Measurements from ENCODE around the gene NDUFS2.

- TF ChIP-seq, protein P1, sequence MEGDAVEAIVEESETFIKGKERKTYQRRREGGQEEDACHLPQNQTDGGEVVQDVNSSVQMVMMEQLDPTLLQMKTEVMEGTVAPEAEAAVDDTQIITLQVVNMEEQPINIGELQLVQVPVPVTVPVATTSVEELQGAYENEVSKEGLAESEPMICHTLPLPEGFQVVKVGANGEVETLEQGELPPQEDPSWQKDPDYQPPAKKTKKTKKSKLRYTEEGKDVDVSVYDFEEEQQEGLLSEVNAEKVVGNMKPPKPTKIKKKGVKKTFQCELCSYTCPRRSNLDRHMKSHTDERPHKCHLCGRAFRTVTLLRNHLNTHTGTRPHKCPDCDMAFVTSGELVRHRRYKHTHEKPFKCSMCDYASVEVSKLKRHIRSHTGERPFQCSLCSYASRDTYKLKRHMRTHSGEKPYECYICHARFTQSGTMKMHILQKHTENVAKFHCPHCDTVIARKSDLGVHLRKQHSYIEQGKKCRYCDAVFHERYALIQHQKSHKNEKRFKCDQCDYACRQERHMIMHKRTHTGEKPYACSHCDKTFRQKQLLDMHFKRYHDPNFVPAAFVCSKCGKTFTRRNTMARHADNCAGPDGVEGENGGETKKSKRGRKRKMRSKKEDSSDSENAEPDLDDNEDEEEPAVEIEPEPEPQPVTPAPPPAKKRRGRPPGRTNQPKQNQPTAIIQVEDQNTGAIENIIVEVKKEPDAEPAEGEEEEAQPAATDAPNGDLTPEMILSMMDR (conservative IDR thresholded peaks at IDR 0.05; ENCODE audit: low read length), result peak; percentile 94
- TF ChIP-seq EZH2phosphoT487 (IDR thresholded peaks at IDR 0.05; ENCODE audit: borderline replicate concordance), result no peak
Measured at GRCh38 chr1:161227196-161227871, 25.2 kb downstream of the NDUFS2 start.
